Measurements from ENCODE around the gene OR52I1.

- TF ChIP-seq CTCF (IDR thresholded peaks at IDR 0.05), result no peak
- no peak for TF ChIP-seq POLR2A (IDR thresholded peaks at IDR 0.05)
Observed at GRCh38 chr11:4581443-4581842, 12.4 kb upstream of the OR52I1 start, which contains the start of gene OR52I2.
